Thyroid gland (tissue), 4 donors: ENCODE results near the gene EEF2.

Experiments used
- POLR2A ChIP-seq, 2 donors: fragments of 450-650 bp; IDR thresholded peaks; one replicate each; pipeline ENCODE4 v1.6.1; 2017; ENCODE audit warnings: antibody characterized with exemption in 2 of 2, mild to moderate bottlenecking in 2 of 2, moderate library complexity in 1 of 2
- TF ChIP-seq, protein P1 (sequence below), 6 experiments: fragments of 200-600 bp in 3 of 6; fragments of 450-650 bp in 3 of 6; sonication (generic) in 3 of 6; IDR thresholded peaks; one replicate each; pipeline ENCODE4 v1.5.1; 2016 to 2019; ENCODE audit warnings: antibody characterized with exemption in 6 of 6, mild to moderate bottlenecking in 2 of 6, inconsistent platforms in 1 of 6, moderate library complexity in 1 of 6

DNA sequence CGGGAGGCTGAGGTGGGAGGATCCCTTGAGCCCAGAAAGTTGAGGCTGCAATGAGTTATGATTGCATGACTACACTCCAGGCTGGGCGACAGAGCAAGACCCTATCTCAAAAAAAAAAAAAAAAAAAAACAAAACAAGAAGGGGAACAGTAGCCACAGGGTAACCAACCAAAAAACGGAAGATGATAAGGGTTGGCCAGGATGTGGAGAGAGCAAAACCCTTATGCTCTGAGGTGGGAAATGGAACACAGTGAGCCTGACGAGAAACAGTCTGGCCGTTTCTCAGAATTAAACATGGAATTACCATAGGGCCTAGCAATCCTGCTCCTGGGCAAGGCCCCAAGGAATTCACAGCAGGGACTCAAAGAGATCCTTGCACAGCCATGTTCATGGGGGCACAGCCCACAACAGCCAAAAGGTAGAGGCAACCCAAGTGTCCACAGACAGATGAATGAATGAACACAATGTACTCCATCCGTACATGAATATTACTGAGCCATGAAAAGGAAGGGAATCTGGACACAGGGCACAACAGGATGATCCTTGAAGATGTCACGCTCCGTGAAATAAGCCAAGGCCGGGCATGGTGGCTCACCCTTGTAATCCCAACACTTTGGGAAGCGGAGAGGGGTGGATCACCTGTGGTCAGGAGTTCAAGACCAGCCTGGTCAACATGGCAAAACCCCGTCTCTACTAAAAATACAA, 41.1 kb downstream of the EEF2 start:
- TF ChIP-seq, protein P1, sequence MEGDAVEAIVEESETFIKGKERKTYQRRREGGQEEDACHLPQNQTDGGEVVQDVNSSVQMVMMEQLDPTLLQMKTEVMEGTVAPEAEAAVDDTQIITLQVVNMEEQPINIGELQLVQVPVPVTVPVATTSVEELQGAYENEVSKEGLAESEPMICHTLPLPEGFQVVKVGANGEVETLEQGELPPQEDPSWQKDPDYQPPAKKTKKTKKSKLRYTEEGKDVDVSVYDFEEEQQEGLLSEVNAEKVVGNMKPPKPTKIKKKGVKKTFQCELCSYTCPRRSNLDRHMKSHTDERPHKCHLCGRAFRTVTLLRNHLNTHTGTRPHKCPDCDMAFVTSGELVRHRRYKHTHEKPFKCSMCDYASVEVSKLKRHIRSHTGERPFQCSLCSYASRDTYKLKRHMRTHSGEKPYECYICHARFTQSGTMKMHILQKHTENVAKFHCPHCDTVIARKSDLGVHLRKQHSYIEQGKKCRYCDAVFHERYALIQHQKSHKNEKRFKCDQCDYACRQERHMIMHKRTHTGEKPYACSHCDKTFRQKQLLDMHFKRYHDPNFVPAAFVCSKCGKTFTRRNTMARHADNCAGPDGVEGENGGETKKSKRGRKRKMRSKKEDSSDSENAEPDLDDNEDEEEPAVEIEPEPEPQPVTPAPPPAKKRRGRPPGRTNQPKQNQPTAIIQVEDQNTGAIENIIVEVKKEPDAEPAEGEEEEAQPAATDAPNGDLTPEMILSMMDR (IDR thresholded peaks at IDR 0.05): no peak
- TF ChIP-seq POLR2A (IDR thresholded peaks at IDR 0.05): no peak
